Glutamatergic neuron (in vitro differentiated cells): Measurements from ENCODE around the gene PKHD1. TPM values are rescaled to one million over a fixed set of nuclear protein-coding genes. Genes with fewer than 3 reads are reported as not detected.

Source experiments
- DNase-seq: peaks from one replicate; pipeline ENCODE4 v3.0.0; 2022
- H3K27ac Mint-ChIP-seq: one replicate; pipeline ENCODE4 v1.8.0; 2020; ENCODE audit warnings: mild to moderate bottlenecking, mixed read lengths, inconsistent platforms; ENCODE audit not compliant: unreplicated experiment
- H3K27me3 Mint-ChIP-seq: one replicate; pipeline ENCODE4 v1.8.0; 2020; ENCODE audit warnings: mild to moderate bottlenecking, moderate library complexity, mixed read lengths, inconsistent platforms; ENCODE audit not compliant: unreplicated experiment
- H3K36me3 Mint-ChIP-seq: one replicate; pipeline ENCODE4 v1.8.0; 2020; ENCODE audit warnings: mild to moderate bottlenecking, mixed read lengths, inconsistent platforms; ENCODE audit not compliant: unreplicated experiment
- H3K4me1 Mint-ChIP-seq: one replicate; pipeline ENCODE4 v1.8.0; 2020; ENCODE audit warnings: mild to moderate bottlenecking, low read depth, mixed read lengths, inconsistent platforms; ENCODE audit not compliant: unreplicated experiment
- H3K4me3 Mint-ChIP-seq: one replicate; pipeline ENCODE4 v1.8.0; 2020; ENCODE audit warnings: mild to moderate bottlenecking, mixed read lengths, inconsistent platforms; ENCODE audit not compliant: unreplicated experiment
- H3K9me3 Mint-ChIP-seq: one replicate; pipeline ENCODE4 v1.8.0; 2020; ENCODE audit warnings: mild to moderate bottlenecking, moderate library complexity, mixed read lengths, inconsistent platforms; ENCODE audit not compliant: unreplicated experiment
- total RNA-seq: library from RNA; stranded (reverse); fragmentation: NEBNext Ultra II Directional; extraction: Animal tissue kit (Norgen Biotek cat#: 25700); gene quantifications from one replicate; pipeline ENCODE4 v1.2.1, GENCODE V29; 2021; ENCODE audit not compliant: unreplicated experiment
- TF ChIP-seq, protein P1 (sequence below): fragments of 200-600 bp; sonication (generic); IDR thresholded peaks from one replicate; pipeline ENCODE4 v1.5.0; 2021; ENCODE audit not compliant: partially characterized antibody, unreplicated experiment

The PKHD1 gene
- total RNA-seq, 1 donor from 2014 or later = 0.02 TPM

GRCh38 chr6:51626391-51626790, 461.0 kb downstream of the PKHD1 start:
- H3K27ac Mint-ChIP-seq = no peak overlapping the region
- H3K4me1 Mint-ChIP-seq = no peaks in the 10 kb centered on the region
- H3K36me3 Mint-ChIP-seq = no peaks in the 10 kb centered on the region
- H3K27me3 Mint-ChIP-seq = no peaks in the 10 kb centered on the region
- TF ChIP-seq, protein P1, sequence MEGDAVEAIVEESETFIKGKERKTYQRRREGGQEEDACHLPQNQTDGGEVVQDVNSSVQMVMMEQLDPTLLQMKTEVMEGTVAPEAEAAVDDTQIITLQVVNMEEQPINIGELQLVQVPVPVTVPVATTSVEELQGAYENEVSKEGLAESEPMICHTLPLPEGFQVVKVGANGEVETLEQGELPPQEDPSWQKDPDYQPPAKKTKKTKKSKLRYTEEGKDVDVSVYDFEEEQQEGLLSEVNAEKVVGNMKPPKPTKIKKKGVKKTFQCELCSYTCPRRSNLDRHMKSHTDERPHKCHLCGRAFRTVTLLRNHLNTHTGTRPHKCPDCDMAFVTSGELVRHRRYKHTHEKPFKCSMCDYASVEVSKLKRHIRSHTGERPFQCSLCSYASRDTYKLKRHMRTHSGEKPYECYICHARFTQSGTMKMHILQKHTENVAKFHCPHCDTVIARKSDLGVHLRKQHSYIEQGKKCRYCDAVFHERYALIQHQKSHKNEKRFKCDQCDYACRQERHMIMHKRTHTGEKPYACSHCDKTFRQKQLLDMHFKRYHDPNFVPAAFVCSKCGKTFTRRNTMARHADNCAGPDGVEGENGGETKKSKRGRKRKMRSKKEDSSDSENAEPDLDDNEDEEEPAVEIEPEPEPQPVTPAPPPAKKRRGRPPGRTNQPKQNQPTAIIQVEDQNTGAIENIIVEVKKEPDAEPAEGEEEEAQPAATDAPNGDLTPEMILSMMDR = no peak
- DNase-seq = no peak
- H3K9me3 Mint-ChIP-seq = peaks cover 1% of the 10 kb centered on the region
- no peak overlapping the region for H3K4me3 Mint-ChIP-seq

GRCh38 chr6:51625566-51625965, 461.8 kb downstream of the PKHD1 start:
- no peak for DNase-seq
- no peak overlapping the region for H3K27ac Mint-ChIP-seq
- no peaks in the 10 kb centered on the region for H3K36me3 Mint-ChIP-seq
- TF ChIP-seq, protein P1 = no peak
- peaks cover 1% of the 10 kb centered on the region for H3K9me3 Mint-ChIP-seq
- no peak overlapping the region for H3K4me3 Mint-ChIP-seq
- H3K4me1 Mint-ChIP-seq = no peaks in the 10 kb centered on the region
- no peaks in the 10 kb centered on the region for H3K27me3 Mint-ChIP-seq

- H3K36me3 Mint-ChIP-seq = no peaks in the 10 kb centered on the region
- no peak overlapping the region for H3K4me3 Mint-ChIP-seq
- TF ChIP-seq, protein P1 = no peak
- DNase-seq = no peak
- H3K27me3 Mint-ChIP-seq = no peaks in the 10 kb centered on the region
- no peaks in the 10 kb centered on the region for H3K4me1 Mint-ChIP-seq
- no peak overlapping the region for H3K27ac Mint-ChIP-seq
- H3K9me3 Mint-ChIP-seq = no peaks in the 10 kb centered on the region
Observed at GRCh38 chr6:51620971-51621370, 466.4 kb downstream of the PKHD1 start.

GRCh38 chr6:51619042-51619799, 468.2 kb downstream of the PKHD1 start:
- Mint-ChIP-seq H3K9me3 (no peaks in the 10 kb centered on the region), H3K4me3 (no peak overlapping the region)

GRCh38 chr6:51618563-51618962, 468.9 kb downstream of the PKHD1 start:
- H3K4me1 Mint-ChIP-seq = no peaks in the 10 kb centered on the region
- no peaks in the 10 kb centered on the region for H3K36me3 Mint-ChIP-seq
- no peak overlapping the region for H3K27ac Mint-ChIP-seq
- no peak overlapping the region for H3K4me3 Mint-ChIP-seq
- TF ChIP-seq, protein P1 = peak; percentile 87
- no peaks in the 10 kb centered on the region for H3K27me3 Mint-ChIP-seq
- H3K9me3 Mint-ChIP-seq = no peaks in the 10 kb centered on the region
- no peak for DNase-seq

More at GRCh38 chr6:51619042-51619799, 468.2 kb downstream of the PKHD1 start:
- Mint-ChIP-seq H3K27me3 (no peaks in the 10 kb centered on the region), H3K27ac (no peak overlapping the region), H3K36me3 (no peaks in the 10 kb centered on the region), H3K4me1 (no peaks in the 10 kb centered on the region)
- TF ChIP-seq, protein P1 = no peak
- DNase-seq = no peak
